Erythroblast (primary cell): ENCODE data around the gene MRPL42.

Experiments
- GATA1 ChIP-seq: IDR thresholded peaks from 2 replicates; pipeline ENCODE4 v1.6.1; 2011; ENCODE audit warnings: low read depth, mild to moderate bottlenecking, control low read depth, low read length, moderate library complexity
- POLR2A ChIP-seq: IDR thresholded peaks from 2 replicates; pipeline ENCODE4 v1.6.1; 2011; ENCODE audit warnings: mild to moderate bottlenecking, low read length

DNA sequence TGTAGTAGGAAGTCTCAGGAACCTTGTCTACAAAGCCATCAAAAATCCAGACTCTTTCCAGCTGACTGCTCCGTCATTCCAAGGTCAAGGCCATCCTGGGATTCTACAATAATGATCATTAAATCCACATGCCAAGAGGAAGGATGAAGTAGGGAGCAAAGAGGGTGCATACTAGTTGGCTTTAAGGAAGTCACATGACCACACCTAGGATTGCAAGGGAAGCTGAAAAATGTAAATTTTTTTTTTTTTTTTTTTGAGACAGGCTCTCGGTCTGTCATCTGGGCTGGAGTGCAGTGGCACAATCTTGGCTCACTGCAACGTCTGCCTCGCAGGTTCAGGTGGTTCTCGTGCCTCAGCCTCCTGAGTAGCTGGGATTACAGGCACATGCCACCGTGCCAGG lies 7.3 kb upstream of the MRPL42 start:
- TF ChIP-seq POLR2A (no peak), GATA1 (no peak)
